ENCODE results near the gene ABCA5.
A peak's percentile ranks its signal among the peaks of the same experiment; 100 is the strongest.

Gene ABCA5

GRCh38 chr17:69327060-69327831, at the start of gene ABCA5:
ABCA5 (minus strand) TSS chr17:69327133; CDS start chr17:69314415, 12,718 bp downstream.
- DNase-seq (ENCODE audit: low spot score), result peak; percentile 74

GRCh38 chr17:69375229-69375628, 48.3 kb upstream of the ABCA5 start:
- no peak for DNase-seq (ENCODE audit: low spot score)

- DNase-seq (ENCODE audit: low spot score), result no peak
Measured at GRCh38 chr17:69373069-69373468, 46.1 kb upstream of the ABCA5 start.

- DNase-seq (ENCODE audit: low spot score), result no peak
Measured at GRCh38 chr17:69367298-69367697, 40.4 kb upstream of the ABCA5 start.

- no peak for DNase-seq (ENCODE audit: low spot score)
Measured at GRCh38 chr17:69363488-69364210, 36.7 kb upstream of the ABCA5 start.

GRCh38 chr17:69361156-69361555, 34.2 kb upstream of the ABCA5 start:
- DNase-seq (ENCODE audit: low spot score), result no peak

GRCh38 chr17:69358688-69359596, 32.0 kb upstream of the ABCA5 start:
- DNase-seq (ENCODE audit: low spot score), result no peak

GRCh38 chr17:69357701-69358100, 30.8 kb upstream of the ABCA5 start:
- no peak for DNase-seq (ENCODE audit: low spot score)

GRCh38 chr17:69356625-69357024, 29.7 kb upstream of the ABCA5 start:
- DNase-seq (ENCODE audit: low spot score), result no peak

GRCh38 chr17:69350911-69351310, 24.0 kb upstream of the ABCA5 start:
- DNase-seq (ENCODE audit: low spot score), result no peak

GRCh38 chr17:69348429-69348828, 21.5 kb upstream of the ABCA5 start:
- no peak for DNase-seq (ENCODE audit: low spot score)

- no peak for DNase-seq (ENCODE audit: low spot score)
Measured at GRCh38 chr17:69346766-69347165, 19.8 kb upstream of the ABCA5 start.

GRCh38 chr17:69344939-69345338, 18.0 kb upstream of the ABCA5 start:
- no peak for DNase-seq (ENCODE audit: low spot score)

- no peak for DNase-seq (ENCODE audit: low spot score)
Measured at GRCh38 chr17:69342896-69343644, 16.1 kb upstream of the ABCA5 start.

GRCh38 chr17:69339937-69340336, 13.0 kb upstream of the ABCA5 start:
- no peak for DNase-seq (ENCODE audit: low spot score)

GRCh38 chr17:69336996-69337395, 10.1 kb upstream of the ABCA5 start:
- no peak for DNase-seq (ENCODE audit: low spot score)

- no peak for DNase-seq (ENCODE audit: low spot score)
Measured at GRCh38 chr17:69336580-69336979, 9.6 kb upstream of the ABCA5 start.

GRCh38 chr17:69335058-69335457, 8.1 kb upstream of the ABCA5 start:
- peak; percentile 33 for DNase-seq (ENCODE audit: low spot score)

- no peak for DNase-seq (ENCODE audit: low spot score)
Measured at GRCh38 chr17:69333561-69333960, 6.6 kb upstream of the ABCA5 start.

- no peak for DNase-seq (ENCODE audit: low spot score)
Measured at GRCh38 chr17:69331756-69332155, 4.8 kb upstream of the ABCA5 start.

GRCh38 chr17:69326377-69327059, 415 bp downstream of the ABCA5 start:
- peak; percentile 4 for DNase-seq (ENCODE audit: low spot score)
